ENCODE results near the gene PTPN6.

DNA sequence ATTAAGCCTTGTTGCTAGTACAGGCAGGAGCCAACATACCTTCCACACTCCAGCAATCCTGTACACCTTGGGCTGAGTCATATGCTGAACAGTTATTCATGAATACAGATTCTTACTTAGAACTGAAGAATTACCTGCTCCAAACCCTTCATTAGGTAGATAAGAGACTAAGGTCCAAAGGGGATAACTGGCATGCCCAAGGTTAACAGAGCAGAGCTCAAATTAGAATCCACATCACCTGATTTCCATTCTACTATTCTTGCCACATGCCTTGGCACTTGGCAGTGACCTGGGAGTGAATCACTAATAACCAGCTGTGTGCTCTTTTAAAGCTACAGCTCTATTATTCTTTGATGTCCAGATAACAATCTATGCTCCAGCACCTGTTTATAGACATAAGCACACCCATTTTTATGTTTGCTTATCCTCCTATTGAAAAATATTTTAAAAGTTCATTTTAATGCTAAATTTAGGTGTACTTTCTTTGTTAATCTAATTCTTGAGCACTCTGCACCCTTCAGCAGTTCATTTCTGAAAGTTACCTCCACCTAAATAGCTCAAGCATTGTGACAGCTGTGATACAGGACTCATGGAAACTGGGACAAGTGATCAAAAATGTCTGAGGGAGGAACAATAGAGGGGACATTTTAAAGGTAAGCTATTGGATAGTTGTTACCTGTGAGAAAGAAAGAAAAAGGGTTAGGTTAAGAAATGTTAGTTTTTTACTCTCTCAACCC is 47.7 kb downstream of the PTPN6 start:
- TF ChIP-seq POLR2A (IDR thresholded peaks at IDR 0.05; ENCODE audit: low read length) (no peak), GATA1 (IDR thresholded peaks at IDR 0.05; ENCODE audit: low read depth, low read length) (no peak)

Data from erythroblast (primary cell).